Activated T-cell treated with anti-CD3 and anti-CD28 coated beads for 1 hour (primary cell): Measurements from ENCODE around the gene HINFP.
"Not testable (repeated sequence)": the region's sequence is repeated elsewhere in the genome, so short reads cannot be mapped to it uniquely, and the experiment has no call there.

Experiments used
- DNase-seq: peaks from one replicate; pipeline ENCODE4 v3.0.0-alpha.2; 2020; ENCODE audit warnings: low read depth

The HINFP gene

GRCh38 chr11:119100246-119100970, 21.0 kb upstream of the HINFP start:
- DNase-seq: no peak

GRCh38 chr11:119100994-119101758, 20.2 kb upstream of the HINFP start:
- DNase-seq: no peak

GRCh38 chr11:119101759-119102423, 19.5 kb upstream of the HINFP start, which contains the start of gene DPAGT1:
DPAGT1 (minus strand) TSS chr11:119101853; CDS start chr11:119101655, 198 bp downstream.
- peak; percentile 75 for DNase-seq

- not testable (repeated sequence) for DNase-seq
Measured at GRCh38 chr11:119103161-119103664, 18.2 kb upstream of the HINFP start.

GRCh38 chr11:119103793-119104192, 17.6 kb upstream of the HINFP start:
- DNase-seq: no peak

GRCh38 chr11:119106564-119107537, 14.5 kb upstream of the HINFP start, which contains the start of gene C2CD2L:
C2CD2L (plus strand) TSS chr11:119107344; CDS start chr11:119107742, 398 bp downstream.
- peak; percentile 79 for DNase-seq

- DNase-seq: no peak
Measured at GRCh38 chr11:119107538-119108145, 13.7 kb upstream of the HINFP start.

GRCh38 chr11:119108146-119108856, 13.1 kb upstream of the HINFP start:
- no peak for DNase-seq

GRCh38 chr11:119108857-119109221, 12.5 kb upstream of the HINFP start:
- DNase-seq: no peak

GRCh38 chr11:119109843-119110242, 11.5 kb upstream of the HINFP start:
- DNase-seq: no peak

GRCh38 chr11:119110439-119110838, 10.9 kb upstream of the HINFP start:
- DNase-seq: no peak

GRCh38 chr11:119111361-119111925, 9.9 kb upstream of the HINFP start:
- no peak for DNase-seq

- DNase-seq: no peak
Measured at GRCh38 chr11:119112314-119113020, 8.9 kb upstream of the HINFP start.

- DNase-seq: no peak
Measured at GRCh38 chr11:119113716-119114115, 7.7 kb upstream of the HINFP start.

- DNase-seq: no peak
Measured at GRCh38 chr11:119114351-119114750, 7.0 kb upstream of the HINFP start.

- no peak for DNase-seq
Measured at GRCh38 chr11:119115484-119116234, 5.7 kb upstream of the HINFP start.

- no peak for DNase-seq
Measured at GRCh38 chr11:119116235-119116594, 5.2 kb upstream of the HINFP start.

GRCh38 chr11:119116601-119117000, 4.8 kb upstream of the HINFP start:
- DNase-seq: no peak
